Muscle layer of duodenum (tissue), 2 donors: Measurements from ENCODE around the gene COX17.

Experiments used
- H3K27ac ChIP-seq: one replicate; pipeline ENCODE4 v1.7.0; 2013; ENCODE audit warnings: mild to moderate bottlenecking, low read length
- H3K27me3 ChIP-seq: one replicate; pipeline ENCODE4 v1.7.0; 2013; ENCODE audit warnings: low read depth, mild to moderate bottlenecking, control low read depth, low read length
- H3K36me3 ChIP-seq, 2 donors: one replicate each; pipeline ENCODE4 v1.7.0; 2013; ENCODE audit warnings: low read length in 2 of 2, control low read depth in 1 of 2, mild to moderate bottlenecking in 1 of 2; ENCODE audit not compliant: insufficient read depth in 2 of 2, control insufficient read depth in 1 of 2
- H3K4me1 ChIP-seq, 2 donors: one replicate each; pipeline ENCODE4 v1.7.0; 2013; ENCODE audit warnings: low read length in 2 of 2, mild to moderate bottlenecking in 2 of 2, control low read depth in 1 of 2, moderate library complexity in 1 of 2; ENCODE audit not compliant: insufficient read depth in 2 of 2, control insufficient read depth in 1 of 2
- H3K4me3 ChIP-seq, 2 donors: one replicate each; pipeline ENCODE4 v1.7.0; 2013; ENCODE audit warnings: low read length in 2 of 2, low read depth in 1 of 2, mild to moderate bottlenecking in 1 of 2
- H3K9me3 ChIP-seq, 2 donors: one replicate each; pipeline ENCODE4 v1.7.0; 2013; ENCODE audit warnings: low read length in 2 of 2, control low read depth in 1 of 2, mild to moderate bottlenecking in 1 of 2; ENCODE audit not compliant: control insufficient read depth in 1 of 2
- donor health status: healthy.

Gene COX17

DNA sequence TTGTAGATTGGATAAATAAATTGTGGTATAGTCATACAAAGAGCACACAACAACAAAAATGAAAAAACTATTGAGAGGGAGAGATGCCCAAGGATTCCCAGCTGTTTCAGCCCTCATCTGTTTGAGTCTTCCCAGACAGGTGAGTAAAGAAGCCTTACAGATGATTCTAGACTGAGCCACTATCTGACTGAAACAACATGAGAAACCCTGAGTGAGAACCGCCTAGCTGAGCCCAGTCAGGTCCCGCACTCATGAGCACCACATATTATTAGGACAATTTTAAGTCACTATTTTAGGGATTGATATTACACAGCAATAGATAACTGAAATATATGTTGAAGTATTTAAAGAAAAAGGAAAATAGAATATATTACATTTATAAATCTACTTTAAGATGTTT lies 35.8 kb downstream of the COX17 start:
- H3K36me3 ChIP-seq, result peaks cover 0 to 21% of the 10 kb centered on the region in 2 donors

DNA sequence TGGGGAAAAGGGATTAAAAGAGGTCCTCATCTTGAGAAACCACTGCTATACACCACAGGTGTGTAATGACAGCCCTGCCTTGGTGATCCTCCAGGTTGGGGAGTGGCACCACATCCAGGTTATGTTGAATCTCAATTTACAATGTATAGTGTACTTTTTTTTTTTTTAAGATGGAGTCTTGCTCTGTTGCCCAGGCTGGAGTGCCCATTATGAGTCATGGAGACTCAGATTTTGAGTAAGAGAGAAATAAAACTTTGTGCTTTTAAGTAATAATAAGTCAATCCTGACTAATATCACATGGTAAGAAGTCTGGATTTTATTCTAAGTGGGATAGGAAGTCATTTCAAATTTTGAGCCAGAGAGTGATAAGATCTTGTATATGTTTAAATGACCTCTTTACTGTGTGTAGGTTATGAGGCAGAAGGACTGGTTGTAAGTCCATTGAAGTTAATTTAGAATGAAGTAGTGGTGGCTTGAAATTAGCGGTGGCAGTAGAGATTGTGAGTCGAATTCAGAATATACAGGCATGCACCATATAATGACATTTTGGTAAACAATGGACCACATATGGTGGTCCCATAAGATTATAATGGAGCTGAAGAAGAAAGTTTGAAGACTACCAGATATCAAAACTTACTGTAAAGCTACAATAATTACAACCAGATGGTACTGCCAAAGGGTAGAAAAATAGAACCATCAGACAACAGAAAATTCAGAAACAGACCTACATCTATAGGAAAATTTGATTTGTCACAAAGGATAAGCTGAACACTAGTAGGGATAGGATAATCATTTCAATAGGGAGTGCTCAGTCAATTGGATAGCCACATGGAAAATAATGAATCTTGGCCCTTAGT lies 37.5 kb downstream of the COX17 start:
- no peak overlapping the region for H3K4me3 ChIP-seq
- H3K36me3 ChIP-seq, result peaks cover 0 to 20% of the 10 kb centered on the region in 2 donors
- no peaks in the 10 kb centered on the region for H3K9me3 ChIP-seq
- H3K4me1 ChIP-seq, result peaks cover 4 to 7% of the 10 kb centered on the region in 2 donors
- H3K27me3 ChIP-seq, result no peaks in the 10 kb centered on the region
- H3K27ac ChIP-seq, result peak overlapping the region; percentile 76

More for the DNA sequence above, 35.8 kb downstream of the COX17 start:
- Histone ChIP-seq H3K4me3 (no peak overlapping the region), H3K9me3 (no peaks in the 10 kb centered on the region), H3K27me3 (no peaks in the 10 kb centered on the region), H3K27ac (no peak overlapping the region), H3K4me1 (peaks cover 4 to 7% of the 10 kb centered on the region in 2 donors)

DNA sequence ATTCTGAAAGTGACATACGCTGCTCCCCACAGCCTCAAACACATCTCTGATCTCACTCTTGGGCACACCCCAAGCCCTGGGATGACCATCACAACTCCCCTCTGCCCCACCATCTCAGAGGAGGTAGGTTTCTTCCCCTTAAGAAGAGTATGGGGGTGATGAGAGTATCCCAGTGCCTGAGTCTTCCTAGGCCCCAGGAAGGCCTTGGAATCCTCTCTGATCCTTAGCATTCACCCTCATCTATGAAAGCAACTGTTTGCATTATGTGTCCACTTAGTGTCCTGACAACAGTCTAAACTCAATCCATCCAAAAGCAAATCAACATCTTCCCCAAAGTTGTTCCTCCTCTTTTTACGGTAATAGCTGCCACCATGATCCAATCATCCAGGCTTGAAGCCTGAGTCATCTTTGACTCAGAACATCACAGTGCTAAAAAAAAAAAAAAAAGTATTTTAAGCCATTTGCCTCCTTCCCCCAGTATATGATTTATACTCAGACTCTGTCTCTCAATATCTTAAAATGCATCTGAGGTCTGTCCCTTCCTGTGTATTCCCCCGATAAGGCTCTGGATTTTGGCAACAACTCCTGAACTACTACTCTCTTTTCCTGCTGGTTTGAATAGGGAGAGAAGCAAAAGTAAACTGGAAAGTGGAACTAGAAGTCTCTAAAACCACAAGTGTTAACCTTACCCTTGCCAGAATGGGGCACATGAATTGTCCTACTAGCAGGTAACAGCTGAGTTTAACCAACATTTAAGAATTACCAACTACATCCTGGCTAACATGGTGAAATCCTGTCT lies 39.3 kb downstream of the COX17 start:
- Histone ChIP-seq H3K27ac (peak overlapping the region; percentile 76), H3K36me3 (peaks cover 0 to 14% of the 10 kb centered on the region in 2 donors), H3K4me1 (peaks cover 2 to 7% of the 10 kb centered on the region in 2 donors), H3K27me3 (no peaks in the 10 kb centered on the region), H3K4me3 (no peak overlapping the region), H3K9me3 (no peaks in the 10 kb centered on the region)

- Histone ChIP-seq H3K4me1 (peaks cover 0 to 7% of the 10 kb centered on the region in 2 donors), H3K36me3 (peaks cover 0 to 9% of the 10 kb centered on the region in 2 donors), H3K27me3 (no peaks in the 10 kb centered on the region), H3K9me3 (no peaks in the 10 kb centered on the region), H3K4me3 (no peak overlapping the region), H3K27ac (peak overlapping the region; percentile 76)
These were observed 40.2 kb downstream of the COX17 start for GRCh38 chr3:119636891-119637611.

- no peak overlapping the region for H3K27ac ChIP-seq
- peaks cover 0 to 4% of the 10 kb centered on the region in 2 donors for H3K36me3 ChIP-seq
- no peaks in the 10 kb centered on the region for H3K27me3 ChIP-seq
- H3K4me1 ChIP-seq, result peaks cover 0 to 7% of the 10 kb centered on the region in 2 donors
- no peaks in the 10 kb centered on the region for H3K9me3 ChIP-seq
- no peak overlapping the region for H3K4me3 ChIP-seq
These were observed 41.0 kb downstream of the COX17 start for GRCh38 chr3:119636249-119636648.

DNA sequence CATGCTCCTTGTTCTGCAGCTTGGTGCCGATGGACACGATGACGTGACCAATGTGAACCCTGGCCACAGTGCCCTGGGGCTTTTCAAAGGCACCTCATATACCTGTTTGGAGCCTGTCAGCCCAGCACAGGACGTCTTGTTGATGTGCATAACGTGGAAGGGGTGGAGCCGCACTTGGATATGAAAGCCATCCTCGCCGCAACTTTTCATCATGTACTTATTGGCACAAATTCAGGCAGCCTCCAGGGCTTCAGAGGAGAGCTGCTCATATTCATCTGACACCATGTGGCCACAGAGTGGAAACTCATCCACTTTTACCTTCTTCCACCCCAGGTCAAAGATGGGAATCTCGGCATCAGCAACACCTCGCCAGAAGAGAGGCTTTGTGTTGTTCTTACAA lies 41.5 kb downstream of the COX17 start:
- Histone ChIP-seq H3K4me3 (no peak overlapping the region), H3K9me3 (no peaks in the 10 kb centered on the region), H3K36me3 (no peaks in the 10 kb centered on the region), H3K27me3 (no peaks in the 10 kb centered on the region), H3K4me1 (peaks cover 0 to 7% of the 10 kb centered on the region in 2 donors), H3K27ac (no peak overlapping the region)

GRCh38 chr3:119632829-119633228 lies 44.4 kb downstream of the COX17 start:
- H3K9me3 ChIP-seq, result no peaks in the 10 kb centered on the region
- no peak overlapping the region for H3K4me3 ChIP-seq
- no peak overlapping the region for H3K27ac ChIP-seq
- H3K4me1 ChIP-seq, result peaks cover 10 to 11% of the 10 kb centered on the region in 2 donors
- H3K36me3 ChIP-seq, result no peaks in the 10 kb centered on the region
- H3K27me3 ChIP-seq, result no peaks in the 10 kb centered on the region

- Histone ChIP-seq H3K9me3 (no peaks in the 10 kb centered on the region), H3K27me3 (no peaks in the 10 kb centered on the region), H3K4me3 (no peak overlapping the region), H3K36me3 (no peaks in the 10 kb centered on the region), H3K4me1 (peaks cover 10 to 11% of the 10 kb centered on the region in 2 donors), H3K27ac (no peak overlapping the region)
These were observed 45.0 kb downstream of the COX17 start for GRCh38 chr3:119632216-119632615.

GRCh38 chr3:119631516-119631915 lies 45.7 kb downstream of the COX17 start:
- H3K27ac ChIP-seq, result no peak overlapping the region
- peaks cover 3 to 11% of the 10 kb centered on the region in 2 donors for H3K4me1 ChIP-seq
- H3K27me3 ChIP-seq, result no peaks in the 10 kb centered on the region
- H3K9me3 ChIP-seq, result no peaks in the 10 kb centered on the region
- no peak overlapping the region for H3K4me3 ChIP-seq
- H3K36me3 ChIP-seq, result no peaks in the 10 kb centered on the region

DNA sequence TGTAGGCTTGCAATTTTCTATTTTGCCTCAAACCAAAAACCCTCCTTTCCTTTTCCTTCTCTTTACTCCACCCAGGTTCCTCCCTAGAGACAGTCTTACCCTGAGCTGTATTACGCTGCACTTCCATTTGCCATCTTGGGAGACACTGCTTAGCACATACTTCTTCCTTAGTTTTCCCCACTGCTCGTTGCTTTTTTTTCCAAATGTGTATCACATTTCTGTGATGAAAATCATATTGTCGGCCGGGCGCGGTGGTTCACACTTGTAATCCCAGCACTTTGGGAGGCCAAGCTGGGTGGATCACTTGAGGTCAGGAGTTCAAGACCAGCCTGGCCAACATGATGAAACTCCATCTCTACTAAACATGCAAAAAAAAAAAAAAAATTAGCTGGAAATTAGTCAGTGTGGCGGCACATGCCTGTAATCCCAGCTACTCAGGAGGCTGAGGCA lies 46.3 kb downstream of the COX17 start:
- Histone ChIP-seq H3K36me3 (no peaks in the 10 kb centered on the region), H3K4me3 (no peak overlapping the region), H3K9me3 (no peaks in the 10 kb centered on the region), H3K27me3 (no peaks in the 10 kb centered on the region), H3K4me1 (peaks cover 3 to 11% of the 10 kb centered on the region in 2 donors), H3K27ac (peak overlapping the region; percentile 33)
